NT2/D1 (cell line): ENCODE data around the gene KIAA0513.

ENCODE experiments used
- DNase-seq: peaks from one replicate; pipeline ENCODE4 v3.0.0-alpha.2; 2011; ENCODE audit warnings: low read depth, low spot score
- H3K27me3 ChIP-seq: 2 replicates; pipeline ENCODE4 v1.6.0; 2011; ENCODE audit warnings: mild to moderate bottlenecking; ENCODE audit not compliant: insufficient read length, insufficient read depth
- H3K36me3 ChIP-seq: 2 replicates; pipeline ENCODE4 v1.6.1; 2011; ENCODE audit warnings: mild to moderate bottlenecking, low read length, mixed read lengths; ENCODE audit not compliant: insufficient read depth, insufficient read length
- H3K4me1 ChIP-seq: 2 replicates; pipeline ENCODE4 v1.5.1; 2011; ENCODE audit not compliant: insufficient read depth, insufficient read length
- H3K4me3 ChIP-seq: 2 replicates; pipeline ENCODE4 v1.5.1; 2011; ENCODE audit warnings: low read depth; ENCODE audit not compliant: insufficient read length
- H3K9ac ChIP-seq: 2 replicates; pipeline ENCODE4 v1.6.0; 2011; ENCODE audit warnings: low read depth; ENCODE audit not compliant: insufficient read length
- H3K9me3 ChIP-seq: 2 replicates; pipeline ENCODE4 v1.5.1; 2011; ENCODE audit warnings: mild to moderate bottlenecking, low read length; ENCODE audit not compliant: insufficient read depth
- SUZ12 ChIP-seq: IDR thresholded peaks from 2 replicates; pipeline ENCODE4 v1.6.1; 2011; ENCODE audit not compliant: insufficient read length, insufficient read depth; ENCODE audit errors: extremely low read depth
- YY1 ChIP-seq: IDR thresholded peaks from 2 replicates; pipeline ENCODE4 v1.6.1; 2011; ENCODE audit not compliant: insufficient read length, insufficient read depth
- ZNF274 ChIP-seq: IDR thresholded peaks from 2 replicates; pipeline ENCODE4 v1.6.1; 2011; ENCODE audit warnings: mild to moderate bottlenecking, low read depth, low read length

KIAA0513 gene

GRCh38 chr16:85134789-85135142, 107.2 kb downstream of the KIAA0513 start:
- Histone ChIP-seq H3K27me3 (peaks cover 12% of the 10 kb centered on the region), H3K4me3 (no peak overlapping the region), H3K36me3 (peaks cover 26% of the 10 kb centered on the region), H3K9ac (no peak overlapping the region), H3K9me3 (no peaks in the 10 kb centered on the region), H3K4me1 (peaks cover 21% of the 10 kb centered on the region)
- DNase-seq, result no peak
- TF ChIP-seq ZNF274 (no peak), YY1 (no peak), SUZ12 (no peak)

- H3K36me3 ChIP-seq, result peaks cover 26% of the 10 kb centered on the region
- H3K9ac ChIP-seq, result peak overlapping the region; percentile 95
Observed at GRCh38 chr16:85136213-85136701, 108.7 kb downstream of the KIAA0513 start.

GRCh38 chr16:85136702-85137322, 109.2 kb downstream of the KIAA0513 start:
- peak overlapping the region; percentile 91 for H3K4me3 ChIP-seq
- DNase-seq, result peak; percentile 84
- no peaks in the 10 kb centered on the region for H3K9me3 ChIP-seq
- H3K27me3 ChIP-seq, result peaks cover 12% of the 10 kb centered on the region
- peaks cover 26% of the 10 kb centered on the region for H3K36me3 ChIP-seq
- H3K9ac ChIP-seq, result peak overlapping the region; percentile 95
- TF ChIP-seq YY1 (no peak), SUZ12 (no peak), ZNF274 (no peak)
- peaks cover 19% of the 10 kb centered on the region for H3K4me1 ChIP-seq

More at GRCh38 chr16:85136213-85136701, 108.7 kb downstream of the KIAA0513 start:
- Histone ChIP-seq H3K9me3 (no peaks in the 10 kb centered on the region), H3K4me3 (peak overlapping the region; percentile 91), H3K27me3 (peaks cover 12% of the 10 kb centered on the region), H3K4me1 (peaks cover 19% of the 10 kb centered on the region)
- no peak for TF ChIP-seq YY1
- TF ChIP-seq SUZ12, result no peak
- DNase-seq, result no peak

- peaks cover 12% of the 10 kb centered on the region for H3K27me3 ChIP-seq
- H3K36me3 ChIP-seq, result peaks cover 26% of the 10 kb centered on the region
- peak overlapping the region; percentile 50 for H3K9ac ChIP-seq
- peak overlapping the region; percentile 91 for H3K4me3 ChIP-seq
- no peak for TF ChIP-seq SUZ12
- no peak for TF ChIP-seq ZNF274
- TF ChIP-seq YY1, result no peak
- H3K4me1 ChIP-seq, result peaks cover 20% of the 10 kb centered on the region
- no peaks in the 10 kb centered on the region for H3K9me3 ChIP-seq
- no peak for DNase-seq
Observed at GRCh38 chr16:85137323-85138072, 109.9 kb downstream of the KIAA0513 start.

GRCh38 chr16:85138073-85138824, 110.7 kb downstream of the KIAA0513 start:
- no peak for DNase-seq
- peaks cover 25% of the 10 kb centered on the region for H3K36me3 ChIP-seq
- H3K9ac ChIP-seq, result peak overlapping the region; percentile 50
- H3K4me1 ChIP-seq, result peaks cover 15% of the 10 kb centered on the region
- H3K9me3 ChIP-seq, result no peaks in the 10 kb centered on the region
- peak overlapping the region; percentile 91 for H3K4me3 ChIP-seq
- no peak for TF ChIP-seq ZNF274
- peaks cover 12% of the 10 kb centered on the region for H3K27me3 ChIP-seq

- Histone ChIP-seq H3K27me3 (peaks cover 12% of the 10 kb centered on the region), H3K4me3 (no peak overlapping the region), H3K9me3 (no peaks in the 10 kb centered on the region), H3K9ac (no peak overlapping the region), H3K4me1 (peaks cover 21% of the 10 kb centered on the region), H3K36me3 (peaks cover 17% of the 10 kb centered on the region)
- no peak for DNase-seq
- TF ChIP-seq SUZ12 (no peak), ZNF274 (no peak), YY1 (no peak)
Observed at GRCh38 chr16:85138825-85139627, 111.4 kb downstream of the KIAA0513 start.
